Measurements from ENCODE around the gene ACOXL. TPM values are rescaled to one million over a fixed set of nuclear protein-coding genes. Genes with fewer than 3 reads are reported as not detected.

ACOXL gene
- total and polyA plus RNA-seq, 2 of the 8 experiments (the other 6 are each of a cell fraction or from before 2014, with no cell fraction given): 11.4 to 20.6 TPM

- TF ChIP-seq, protein P1, sequence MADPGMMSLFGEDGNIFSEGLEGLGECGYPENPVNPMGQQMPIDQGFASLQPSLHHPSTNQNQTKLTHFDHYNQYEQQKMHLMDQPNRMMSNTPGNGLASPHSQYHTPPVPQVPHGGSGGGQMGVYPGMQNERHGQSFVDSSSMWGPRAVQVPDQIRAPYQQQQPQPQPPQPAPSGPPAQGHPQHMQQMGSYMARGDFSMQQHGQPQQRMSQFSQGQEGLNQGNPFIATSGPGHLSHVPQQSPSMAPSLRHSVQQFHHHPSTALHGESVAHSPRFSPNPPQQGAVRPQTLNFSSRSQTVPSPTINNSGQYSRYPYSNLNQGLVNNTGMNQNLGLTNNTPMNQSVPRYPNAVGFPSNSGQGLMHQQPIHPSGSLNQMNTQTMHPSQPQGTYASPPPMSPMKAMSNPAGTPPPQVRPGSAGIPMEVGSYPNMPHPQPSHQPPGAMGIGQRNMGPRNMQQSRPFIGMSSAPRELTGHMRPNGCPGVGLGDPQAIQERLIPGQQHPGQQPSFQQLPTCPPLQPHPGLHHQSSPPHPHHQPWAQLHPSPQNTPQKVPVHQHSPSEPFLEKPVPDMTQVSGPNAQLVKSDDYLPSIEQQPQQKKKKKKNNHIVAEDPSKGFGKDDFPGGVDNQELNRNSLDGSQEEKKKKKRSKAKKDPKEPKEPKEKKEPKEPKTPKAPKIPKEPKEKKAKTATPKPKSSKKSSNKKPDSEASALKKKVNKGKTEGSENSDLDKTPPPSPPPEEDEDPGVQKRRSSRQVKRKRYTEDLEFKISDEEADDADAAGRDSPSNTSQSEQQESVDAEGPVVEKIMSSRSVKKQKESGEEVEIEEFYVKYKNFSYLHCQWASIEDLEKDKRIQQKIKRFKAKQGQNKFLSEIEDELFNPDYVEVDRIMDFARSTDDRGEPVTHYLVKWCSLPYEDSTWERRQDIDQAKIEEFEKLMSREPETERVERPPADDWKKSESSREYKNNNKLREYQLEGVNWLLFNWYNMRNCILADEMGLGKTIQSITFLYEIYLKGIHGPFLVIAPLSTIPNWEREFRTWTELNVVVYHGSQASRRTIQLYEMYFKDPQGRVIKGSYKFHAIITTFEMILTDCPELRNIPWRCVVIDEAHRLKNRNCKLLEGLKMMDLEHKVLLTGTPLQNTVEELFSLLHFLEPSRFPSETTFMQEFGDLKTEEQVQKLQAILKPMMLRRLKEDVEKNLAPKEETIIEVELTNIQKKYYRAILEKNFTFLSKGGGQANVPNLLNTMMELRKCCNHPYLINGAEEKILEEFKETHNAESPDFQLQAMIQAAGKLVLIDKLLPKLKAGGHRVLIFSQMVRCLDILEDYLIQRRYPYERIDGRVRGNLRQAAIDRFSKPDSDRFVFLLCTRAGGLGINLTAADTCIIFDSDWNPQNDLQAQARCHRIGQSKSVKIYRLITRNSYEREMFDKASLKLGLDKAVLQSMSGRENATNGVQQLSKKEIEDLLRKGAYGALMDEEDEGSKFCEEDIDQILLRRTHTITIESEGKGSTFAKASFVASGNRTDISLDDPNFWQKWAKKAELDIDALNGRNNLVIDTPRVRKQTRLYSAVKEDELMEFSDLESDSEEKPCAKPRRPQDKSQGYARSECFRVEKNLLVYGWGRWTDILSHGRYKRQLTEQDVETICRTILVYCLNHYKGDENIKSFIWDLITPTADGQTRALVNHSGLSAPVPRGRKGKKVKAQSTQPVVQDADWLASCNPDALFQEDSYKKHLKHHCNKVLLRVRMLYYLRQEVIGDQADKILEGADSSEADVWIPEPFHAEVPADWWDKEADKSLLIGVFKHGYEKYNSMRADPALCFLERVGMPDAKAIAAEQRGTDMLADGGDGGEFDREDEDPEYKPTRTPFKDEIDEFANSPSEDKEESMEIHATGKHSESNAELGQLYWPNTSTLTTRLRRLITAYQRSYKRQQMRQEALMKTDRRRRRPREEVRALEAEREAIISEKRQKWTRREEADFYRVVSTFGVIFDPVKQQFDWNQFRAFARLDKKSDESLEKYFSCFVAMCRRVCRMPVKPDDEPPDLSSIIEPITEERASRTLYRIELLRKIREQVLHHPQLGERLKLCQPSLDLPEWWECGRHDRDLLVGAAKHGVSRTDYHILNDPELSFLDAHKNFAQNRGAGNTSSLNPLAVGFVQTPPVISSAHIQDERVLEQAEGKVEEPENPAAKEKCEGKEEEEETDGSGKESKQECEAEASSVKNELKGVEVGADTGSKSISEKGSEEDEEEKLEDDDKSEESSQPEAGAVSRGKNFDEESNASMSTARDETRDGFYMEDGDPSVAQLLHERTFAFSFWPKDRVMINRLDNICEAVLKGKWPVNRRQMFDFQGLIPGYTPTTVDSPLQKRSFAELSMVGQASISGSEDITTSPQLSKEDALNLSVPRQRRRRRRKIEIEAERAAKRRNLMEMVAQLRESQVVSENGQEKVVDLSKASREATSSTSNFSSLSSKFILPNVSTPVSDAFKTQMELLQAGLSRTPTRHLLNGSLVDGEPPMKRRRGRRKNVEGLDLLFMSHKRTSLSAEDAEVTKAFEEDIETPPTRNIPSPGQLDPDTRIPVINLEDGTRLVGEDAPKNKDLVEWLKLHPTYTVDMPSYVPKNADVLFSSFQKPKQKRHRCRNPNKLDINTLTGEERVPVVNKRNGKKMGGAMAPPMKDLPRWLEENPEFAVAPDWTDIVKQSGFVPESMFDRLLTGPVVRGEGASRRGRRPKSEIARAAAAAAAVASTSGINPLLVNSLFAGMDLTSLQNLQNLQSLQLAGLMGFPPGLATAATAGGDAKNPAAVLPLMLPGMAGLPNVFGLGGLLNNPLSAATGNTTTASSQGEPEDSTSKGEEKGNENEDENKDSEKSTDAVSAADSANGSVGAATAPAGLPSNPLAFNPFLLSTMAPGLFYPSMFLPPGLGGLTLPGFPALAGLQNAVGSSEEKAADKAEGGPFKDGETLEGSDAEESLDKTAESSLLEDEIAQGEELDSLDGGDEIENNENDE (IDR thresholded peaks at IDR 0.05; ENCODE audit: insufficient replicate concordance, low read length): no peak
- no peak for TF ChIP-seq TCF12 (IDR thresholded peaks at IDR 0.05; ENCODE audit: low read depth, low read length)
- TF ChIP-seq PHF8 (conservative IDR thresholded peaks at IDR 0.05; ENCODE audit: low read depth, low read length): no peak
- TF ChIP-seq NANOG (IDR thresholded peaks at IDR 0.05; ENCODE audit: insufficient read depth, low read depth, low read length, poor library complexity, severe bottlenecking): no peak
- no peak for TF ChIP-seq JUN (IDR thresholded peaks at IDR 0.05; ENCODE audit: low read depth, low read length)
- no peak for TF ChIP-seq SUZ12 (IDR thresholded peaks at IDR 0.05; ENCODE audit: low read length)
- TF ChIP-seq BCL11A (IDR thresholded peaks at IDR 0.05; ENCODE audit: low read depth in 2 of 2, low read length in 2 of 2): no peak
- TF ChIP-seq KDM5A (IDR thresholded peaks at IDR 0.05; ENCODE audit: low read length): no peak
- no peak for TF ChIP-seq JUND (IDR thresholded peaks at IDR 0.05; ENCODE audit: low read length)
- TF ChIP-seq ATF3 (IDR thresholded peaks at IDR 0.05; ENCODE audit: insufficient read depth, low read depth, low read length): no peak
- no peak for TF ChIP-seq CREB1 (IDR thresholded peaks at IDR 0.05)
- no peak for TF ChIP-seq YY1 (IDR thresholded peaks at IDR 0.05; ENCODE audit: low read depth, low read length)
Observed at GRCh38 chr2:111046670-111047069, 314.3 kb downstream of the ACOXL start (continued).
